IMR-90 (cell line): ENCODE results near the gene CAPN9.

ENCODE experiments used
- BHLHE40 ChIP-seq: fragments of 150-350 bp; IDR thresholded peaks from 2 replicates; pipeline ENCODE4 v1.6.1; 2016; ENCODE audit warnings: mild to moderate bottlenecking, low read depth, low read length
- CTCF ChIP-seq: conservative IDR thresholded peaks from 2 replicates; pipeline ENCODE4 v1.5.1; 2012; ENCODE audit warnings: mild to moderate bottlenecking, low read depth, low read length, improper control_type of control experiment
- FOS ChIP-seq: fragments of 150-350 bp; IDR thresholded peaks from 2 replicates; pipeline ENCODE4 v1.6.1; 2016; ENCODE audit warnings: low read depth, low read length
- MXI1 ChIP-seq: IDR thresholded peaks from 2 replicates; pipeline ENCODE4 v1.6.1; 2012; ENCODE audit warnings: low read depth, mild to moderate bottlenecking, low read length, moderate library complexity, borderline replicate concordance
- POLR2A ChIP-seq: IDR thresholded peaks from 2 replicates; pipeline ENCODE4 v1.6.1; 2012; ENCODE audit warnings: mild to moderate bottlenecking, low read depth, low read length
- SMC3 ChIP-seq: fragments of 150-350 bp; IDR thresholded peaks from 2 replicates; pipeline ENCODE4 v1.6.1; 2016; ENCODE audit warnings: low read depth, mild to moderate bottlenecking, antibody characterized with exemption, low read length, moderate library complexity
- USF2 ChIP-seq: fragments of 150-350 bp; IDR thresholded peaks from 2 replicates; pipeline ENCODE4 v1.6.1; 2017; ENCODE audit warnings: mild to moderate bottlenecking, antibody characterized with exemption, low read length, low read depth

- TF ChIP-seq FOS (no peak), CTCF (no peak), POLR2A (no peak), BHLHE40 (no peak), MXI1 (no peak), SMC3 (no peak), USF2 (no peak)
Measured at GRCh38 chr1:230796626-230797025, 49.4 kb downstream of the CAPN9 start.
